ENCODE data around the gene BAZ2B. TPM values are rescaled to one million over a fixed set of nuclear protein-coding genes. Genes with fewer than 3 reads are reported as not detected.
A peak's percentile ranks its signal among the peaks of the same experiment; 100 is the strongest.
"Not testable (repeated sequence)": the region's sequence is repeated elsewhere in the genome, so short reads cannot be mapped to it uniquely, and the experiment has no call there.

BAZ2B gene
- total RNA-seq, 2 donors from 2014 or later = 11.6 to 17.0 TPM

- Mint-ChIP-seq H3K4me3 (no peak overlapping the region), H3K4me1 (peaks cover 4% of the 10 kb centered on the region), H3K27ac (no peak overlapping the region), H3K36me3 (ENCODE audit: low read depth) (peaks cover 57% of the 10 kb centered on the region), H3K27me3 (no peaks in the 10 kb centered on the region), H3K9me3 (no peaks in the 10 kb centered on the region)
- ATAC-seq (replicated peaks) = no peak
Measured at GRCh38 chr2:159441182-159441581, 175.2 kb downstream of the BAZ2B start.

- peaks cover 41% of the 10 kb centered on the region for H3K36me3 Mint-ChIP-seq (ENCODE audit: low read depth)
- H3K27me3 Mint-ChIP-seq = no peaks in the 10 kb centered on the region
- no peak for ATAC-seq (replicated peaks)
- no peak overlapping the region for H3K27ac Mint-ChIP-seq
- H3K4me3 Mint-ChIP-seq = no peak overlapping the region
- no peaks in the 10 kb centered on the region for H3K9me3 Mint-ChIP-seq
- H3K4me1 Mint-ChIP-seq = no peaks in the 10 kb centered on the region
Measured at GRCh38 chr2:159439421-159439820, 176.9 kb downstream of the BAZ2B start.

- no peaks in the 10 kb centered on the region for H3K27me3 Mint-ChIP-seq
- no peaks in the 10 kb centered on the region for H3K9me3 Mint-ChIP-seq
- H3K27ac Mint-ChIP-seq = no peak overlapping the region
- H3K4me1 Mint-ChIP-seq = no peaks in the 10 kb centered on the region
- no peak overlapping the region for H3K4me3 Mint-ChIP-seq
- no peak for ATAC-seq (replicated peaks)
- H3K36me3 Mint-ChIP-seq (ENCODE audit: low read depth) = peaks cover 37% of the 10 kb centered on the region
Measured at GRCh38 chr2:159438720-159439353, 177.5 kb downstream of the BAZ2B start.

GRCh38 chr2:159438284-159438683 is 178.1 kb downstream of the BAZ2B start:
- no peaks in the 10 kb centered on the region for H3K9me3 Mint-ChIP-seq
- no peak overlapping the region for H3K27ac Mint-ChIP-seq
- H3K4me1 Mint-ChIP-seq = no peaks in the 10 kb centered on the region
- no peak for ATAC-seq (replicated peaks)
- H3K4me3 Mint-ChIP-seq = no peak overlapping the region
- peaks cover 37% of the 10 kb centered on the region for H3K36me3 Mint-ChIP-seq (ENCODE audit: low read depth)
- H3K27me3 Mint-ChIP-seq = no peaks in the 10 kb centered on the region

- H3K27me3 Mint-ChIP-seq = no peaks in the 10 kb centered on the region
- no peak for ATAC-seq (replicated peaks)
Measured at GRCh38 chr2:159432610-159433009, 183.7 kb downstream of the BAZ2B start.

GRCh38 chr2:159427048-159427447 is 189.3 kb downstream of the BAZ2B start:
- Mint-ChIP-seq H3K36me3 (ENCODE audit: low read depth) (peaks cover 33% of the 10 kb centered on the region), H3K4me1 (no peaks in the 10 kb centered on the region), H3K27ac (no peak overlapping the region), H3K4me3 (no peak overlapping the region), H3K9me3 (no peaks in the 10 kb centered on the region), H3K27me3 (no peaks in the 10 kb centered on the region)
- no peak for ATAC-seq (replicated peaks)

More at GRCh38 chr2:159432610-159433009, 183.7 kb downstream of the BAZ2B start:
- H3K4me1 Mint-ChIP-seq = no peaks in the 10 kb centered on the region
- H3K27ac Mint-ChIP-seq = no peak overlapping the region
- H3K9me3 Mint-ChIP-seq = no peaks in the 10 kb centered on the region
- peaks cover 48% of the 10 kb centered on the region for H3K36me3 Mint-ChIP-seq (ENCODE audit: low read depth)
- H3K4me3 Mint-ChIP-seq = no peak overlapping the region

- no peak overlapping the region for H3K27ac Mint-ChIP-seq
- no peak for ATAC-seq (replicated peaks)
- no peaks in the 10 kb centered on the region for H3K4me1 Mint-ChIP-seq
- H3K9me3 Mint-ChIP-seq = no peaks in the 10 kb centered on the region
- no peaks in the 10 kb centered on the region for H3K27me3 Mint-ChIP-seq
- peaks cover 9% of the 10 kb centered on the region for H3K36me3 Mint-ChIP-seq (ENCODE audit: low read depth)
- H3K4me3 Mint-ChIP-seq = no peak overlapping the region
Measured at GRCh38 chr2:159419403-159419802, 196.9 kb downstream of the BAZ2B start.

- Mint-ChIP-seq H3K9me3 (no peaks in the 10 kb centered on the region), H3K4me1 (no peaks in the 10 kb centered on the region), H3K27ac (no peak overlapping the region), H3K36me3 (ENCODE audit: low read depth) (peaks cover 13% of the 10 kb centered on the region), H3K4me3 (no peak overlapping the region), H3K27me3 (no peaks in the 10 kb centered on the region)
- ATAC-seq (replicated peaks) = no peak
Measured at GRCh38 chr2:159411460-159411859, 204.9 kb downstream of the BAZ2B start.

- Mint-ChIP-seq H3K36me3 (ENCODE audit: low read depth) (peaks cover 15% of the 10 kb centered on the region), H3K27me3 (no peaks in the 10 kb centered on the region), H3K4me3 (no peak overlapping the region), H3K4me1 (no peaks in the 10 kb centered on the region), H3K9me3 (no peaks in the 10 kb centered on the region), H3K27ac (no peak overlapping the region)
- ATAC-seq (replicated peaks) = peak; percentile 66
Measured at GRCh38 chr2:159410276-159410675, 206.1 kb downstream of the BAZ2B start.

GRCh38 chr2:159409116-159409800 is 207.1 kb downstream of the BAZ2B start:
- Mint-ChIP-seq H3K9me3 (no peaks in the 10 kb centered on the region), H3K27me3 (no peaks in the 10 kb centered on the region), H3K4me3 (no peak overlapping the region), H3K4me1 (no peaks in the 10 kb centered on the region), H3K36me3 (ENCODE audit: low read depth) (peaks cover 21% of the 10 kb centered on the region), H3K27ac (no peak overlapping the region)
- ATAC-seq (replicated peaks) = peak; percentile 26

- Mint-ChIP-seq H3K4me3 (no peak overlapping the region), H3K27me3 (no peaks in the 10 kb centered on the region), H3K27ac (no peak overlapping the region), H3K9me3 (no peaks in the 10 kb centered on the region), H3K36me3 (ENCODE audit: low read depth) (peaks cover 13% of the 10 kb centered on the region), H3K4me1 (no peaks in the 10 kb centered on the region)
- no peak for ATAC-seq (replicated peaks)
Measured at GRCh38 chr2:159402790-159403189, 213.6 kb downstream of the BAZ2B start.

GRCh38 chr2:159402160-159402559 is 214.2 kb downstream of the BAZ2B start:
- not testable (repeated sequence) for H3K9me3 Mint-ChIP-seq; H3K27me3 Mint-ChIP-seq; H3K27ac Mint-ChIP-seq; H3K4me3 Mint-ChIP-seq; ATAC-seq (replicated peaks); H3K4me1 Mint-ChIP-seq
- H3K36me3 Mint-ChIP-seq (ENCODE audit: low read depth) = peaks cover 13% of the 10 kb centered on the region

GRCh38 chr2:159399716-159400415 is 216.5 kb downstream of the BAZ2B start:
- Mint-ChIP-seq H3K27me3 (no peaks in the 10 kb centered on the region), H3K27ac (no peak overlapping the region), H3K4me3 (no peak overlapping the region), H3K36me3 (ENCODE audit: low read depth) (peaks cover 8% of the 10 kb centered on the region), H3K4me1 (no peaks in the 10 kb centered on the region), H3K9me3 (no peaks in the 10 kb centered on the region)
- no peak for ATAC-seq (replicated peaks)

- Mint-ChIP-seq H3K27ac (no peak overlapping the region), H3K27me3 (no peaks in the 10 kb centered on the region), H3K36me3 (ENCODE audit: low read depth) (peaks cover 8% of the 10 kb centered on the region), H3K4me3 (no peak overlapping the region), H3K4me1 (no peaks in the 10 kb centered on the region), H3K9me3 (no peaks in the 10 kb centered on the region)
- no peak for ATAC-seq (replicated peaks)
Measured at GRCh38 chr2:159396799-159397198, 219.5 kb downstream of the BAZ2B start.

- no peaks in the 10 kb centered on the region for H3K27me3 Mint-ChIP-seq
- no peaks in the 10 kb centered on the region for H3K4me1 Mint-ChIP-seq
- H3K36me3 Mint-ChIP-seq (ENCODE audit: low read depth) = peaks cover 35% of the 10 kb centered on the region
- no peak overlapping the region for H3K4me3 Mint-ChIP-seq
- no peaks in the 10 kb centered on the region for H3K9me3 Mint-ChIP-seq
- no peak for ATAC-seq (replicated peaks)
- H3K27ac Mint-ChIP-seq = no peak overlapping the region
Measured at GRCh38 chr2:159382447-159383028, 233.8 kb downstream of the BAZ2B start.
